GM18907 (cell line): Measurements from ENCODE around the gene SLC2A6.

ENCODE experiments used
- ATAC-seq: cut with Tn5 transposase; IDR thresholded peaks from one replicate; pipeline ENCODE4 v1.9.1; 2021; ENCODE audit warnings: mild to moderate bottlenecking, moderate library complexity; ENCODE audit not compliant: unreplicated experiment

Gene SLC2A6

GRCh38 chr9:133515615-133516255, 36.8 kb upstream of the SLC2A6 start:
- no peak for ATAC-seq

GRCh38 chr9:133515240-133515610, 36.3 kb upstream of the SLC2A6 start:
- ATAC-seq: no peak

GRCh38 chr9:133514460-133515239, 35.8 kb upstream of the SLC2A6 start:
- no peak for ATAC-seq

- ATAC-seq: no peak
These were observed 34.6 kb upstream of the SLC2A6 start for GRCh38 chr9:133513214-133514100.

- ATAC-seq: no peak
These were observed 33.6 kb upstream of the SLC2A6 start for GRCh38 chr9:133512253-133513213.

- ATAC-seq: no peak
These were observed 32.7 kb upstream of the SLC2A6 start for GRCh38 chr9:133511607-133512006.

GRCh38 chr9:133510926-133511505, 32.1 kb upstream of the SLC2A6 start:
- ATAC-seq: no peak

GRCh38 chr9:133509179-133510083, 30.5 kb upstream of the SLC2A6 start:
- no peak for ATAC-seq

- no peak for ATAC-seq
These were observed 29.1 kb upstream of the SLC2A6 start for GRCh38 chr9:133508046-133508445.

- no peak for ATAC-seq
These were observed 28.5 kb upstream of the SLC2A6 start for GRCh38 chr9:133507246-133507965.

- no peak for ATAC-seq
These were observed 27.7 kb upstream of the SLC2A6 start for GRCh38 chr9:133506653-133507038.

- ATAC-seq: no peak
These were observed 27.2 kb upstream of the SLC2A6 start for GRCh38 chr9:133505901-133506652.

- ATAC-seq: no peak
These were observed 26.4 kb upstream of the SLC2A6 start for GRCh38 chr9:133505186-133505830.

- ATAC-seq: no peak
These were observed 23.2 kb upstream of the SLC2A6 start for GRCh38 chr9:133502112-133502511.

GRCh38 chr9:133499892-133500270, 21.0 kb upstream of the SLC2A6 start:
- ATAC-seq: no peak

- no peak for ATAC-seq
These were observed 20.4 kb upstream of the SLC2A6 start for GRCh38 chr9:133499132-133499891.
